GM18526 (cell line): ENCODE measurements around the gene OR9G4.

ENCODE experiments used
- POLR2A ChIP-seq: IDR thresholded peaks from 3 replicates; pipeline ENCODE4 v1.6.1; 2011; ENCODE audit not compliant: insufficient read length; ENCODE audit errors: extremely low read depth

Gene OR9G4

DNA sequence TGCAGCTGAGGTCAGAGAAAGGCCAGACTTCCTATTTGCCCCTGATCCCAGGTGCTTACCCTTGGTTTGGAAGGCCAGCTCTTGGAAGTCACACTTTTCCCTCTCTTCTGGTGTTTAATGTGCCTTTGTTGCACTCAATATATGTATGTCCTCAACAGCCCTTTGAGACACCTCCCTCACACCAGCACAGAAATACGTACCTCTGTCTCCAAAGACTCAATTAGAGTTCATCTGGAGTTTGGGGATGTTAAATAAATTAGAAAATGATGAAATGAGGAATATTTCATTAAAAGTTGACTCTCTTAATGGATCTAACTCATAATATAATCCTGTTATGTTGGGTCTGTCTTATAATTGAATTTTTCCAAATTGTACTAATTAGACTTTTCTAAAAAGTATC lies at the start of gene OR9G4:
Gene OR9G4 (minus strand): TSS at position 101 of the 400 bp plus-strand sequence. CDS start 4,931 bp downstream, outside the sequence.
- no peak for TF ChIP-seq POLR2A

DNA sequence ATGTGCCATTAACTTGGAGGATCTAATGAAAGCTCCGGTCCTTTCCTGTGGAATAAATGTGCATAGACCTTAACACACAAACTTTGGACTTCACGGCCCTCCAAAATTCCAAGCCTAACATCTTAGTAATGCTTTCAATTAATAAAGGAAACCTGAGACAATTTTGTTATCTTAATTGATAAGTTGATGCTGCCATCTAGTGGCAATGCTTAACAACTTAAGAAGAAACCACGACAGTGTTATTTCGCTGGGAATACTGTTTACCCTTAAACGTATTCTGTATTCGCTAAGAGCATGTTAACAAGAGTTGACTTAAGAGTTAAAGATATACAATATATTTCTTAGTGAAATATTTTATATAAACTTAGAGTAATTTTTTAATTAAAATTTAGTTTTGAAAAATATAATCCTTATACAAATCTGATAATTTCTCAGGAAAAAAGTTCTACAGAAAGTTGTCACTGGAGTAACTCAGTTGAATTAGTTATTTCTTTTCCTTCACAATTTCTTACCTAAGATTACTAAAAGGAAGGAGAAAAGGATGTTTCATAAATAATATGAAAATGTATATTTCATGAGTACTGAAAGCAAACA lies 35.0 kb upstream of the OR9G4 start:
- no peak for TF ChIP-seq POLR2A

DNA sequence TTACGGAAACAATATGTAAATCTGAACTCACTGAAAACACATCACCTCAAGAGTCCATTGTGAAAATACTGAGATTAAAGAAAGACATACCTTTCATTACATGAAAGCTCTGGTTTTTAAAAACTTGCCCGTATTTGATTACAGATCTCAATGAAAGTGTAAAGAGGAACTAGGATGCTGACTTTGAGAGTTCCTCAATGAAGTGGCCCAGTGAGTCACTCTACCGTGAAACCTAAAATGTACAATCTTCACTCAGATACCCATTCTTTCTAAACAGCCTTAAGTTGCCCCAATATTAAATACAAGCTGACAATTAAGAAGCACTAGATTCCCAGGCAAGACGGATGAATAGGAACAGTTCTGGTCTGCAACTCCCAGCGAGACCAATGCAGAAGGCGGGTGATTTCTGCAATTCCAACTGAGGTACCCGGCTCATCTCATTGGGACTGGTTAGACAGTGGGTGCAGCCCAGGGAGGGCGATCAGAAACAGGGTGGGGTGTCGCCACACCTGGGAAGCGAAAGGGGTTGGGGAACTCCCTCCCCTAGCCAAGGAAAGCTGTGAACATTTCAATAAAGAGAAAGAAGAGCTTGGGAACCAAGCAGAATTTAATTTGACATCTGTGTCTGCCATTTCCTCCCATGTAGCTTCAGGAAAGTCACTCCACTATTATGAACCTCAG lies 33.8 kb upstream of the OR9G4 start:
- TF ChIP-seq POLR2A: no peak

- no peak for TF ChIP-seq POLR2A
These were observed 28.3 kb upstream of the OR9G4 start for GRCh38 chr11:56776809-56777208.

DNA sequence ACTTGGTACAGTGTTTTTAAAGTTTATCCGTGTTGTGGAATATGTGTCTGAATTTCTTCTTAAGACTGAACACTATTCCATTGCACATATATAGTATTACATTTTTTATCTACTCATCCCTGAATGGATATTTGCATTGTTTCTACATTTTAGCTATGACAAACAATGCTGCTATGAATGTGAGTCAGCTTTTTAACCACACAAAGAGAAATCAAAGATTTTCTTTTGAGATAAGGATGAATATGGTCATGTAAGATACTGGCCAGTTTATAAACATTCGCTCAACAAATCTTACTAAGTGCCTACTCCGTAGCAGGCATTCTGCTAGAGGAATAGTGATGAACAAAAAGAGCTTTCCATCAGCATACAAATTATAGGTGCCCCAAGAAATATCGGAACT lies 16.5 kb upstream of the OR9G4 start:
- TF ChIP-seq POLR2A: no peak

DNA sequence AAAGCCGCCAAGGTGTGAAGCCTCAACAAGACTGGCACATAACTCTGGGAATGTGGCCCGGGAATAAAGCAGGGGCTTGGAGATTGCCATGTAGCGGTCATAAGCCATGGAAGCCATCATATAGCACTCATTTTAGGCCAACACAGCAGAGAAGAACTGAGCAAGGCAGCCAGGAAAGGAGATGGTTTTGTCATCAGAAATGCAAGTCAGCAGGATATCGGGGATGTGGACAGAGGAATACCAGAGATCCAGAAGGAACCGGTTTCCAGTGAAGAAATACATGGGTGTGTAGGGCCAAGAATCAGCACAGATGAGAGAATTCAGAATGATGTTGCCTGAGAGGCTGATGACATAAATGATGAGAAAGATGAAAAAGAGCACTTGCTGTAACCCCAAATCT lies 3.0 kb upstream of the OR9G4 start:
- no peak for TF ChIP-seq POLR2A

- no peak for TF ChIP-seq POLR2A
These were observed 1.7 kb upstream of the OR9G4 start for GRCh38 chr11:56750190-56750589.

DNA sequence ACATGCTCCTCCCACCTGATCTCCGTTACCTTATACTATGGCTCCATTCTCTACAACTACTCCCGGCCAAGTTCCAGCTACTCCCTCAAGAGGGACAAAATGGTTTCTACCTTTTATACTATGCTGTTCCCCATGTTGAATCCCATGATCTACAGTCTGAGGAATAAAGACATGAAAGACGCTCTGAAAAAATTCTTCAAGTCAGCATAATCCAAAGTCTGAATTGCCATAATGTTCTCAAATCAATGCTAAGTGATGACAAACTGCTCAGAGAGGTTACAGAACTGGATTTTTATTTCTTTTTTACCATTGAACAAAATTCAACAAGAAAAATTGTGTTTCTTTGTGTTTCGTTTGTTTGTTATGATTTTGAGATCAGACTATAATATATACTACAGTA lies 7.6 kb downstream of the OR9G4 start:
- no peak for TF ChIP-seq POLR2A

DNA sequence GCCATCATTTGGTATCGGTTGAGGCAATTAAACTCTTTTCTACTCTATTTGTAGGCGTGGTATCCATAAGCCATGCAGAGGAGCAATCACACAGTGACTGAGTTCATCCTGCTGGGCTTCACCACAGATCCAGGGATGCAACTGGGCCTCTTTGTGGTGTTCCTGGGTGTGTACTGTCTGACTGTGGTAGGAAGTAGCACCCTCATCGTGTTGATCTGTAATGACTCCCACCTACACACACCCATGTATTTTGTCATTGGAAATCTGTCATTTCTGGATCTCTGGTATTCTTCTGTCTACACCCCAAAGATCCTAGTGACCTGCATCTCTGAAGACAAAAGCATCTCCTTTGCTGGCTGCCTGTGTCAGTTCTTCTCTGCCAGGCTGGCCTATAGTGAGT lies 8.4 kb downstream of the OR9G4 start:
- TF ChIP-seq POLR2A: no peak

- no peak for TF ChIP-seq POLR2A
These were observed 28.0 kb downstream of the OR9G4 start for GRCh38 chr11:56720513-56720912.

DNA sequence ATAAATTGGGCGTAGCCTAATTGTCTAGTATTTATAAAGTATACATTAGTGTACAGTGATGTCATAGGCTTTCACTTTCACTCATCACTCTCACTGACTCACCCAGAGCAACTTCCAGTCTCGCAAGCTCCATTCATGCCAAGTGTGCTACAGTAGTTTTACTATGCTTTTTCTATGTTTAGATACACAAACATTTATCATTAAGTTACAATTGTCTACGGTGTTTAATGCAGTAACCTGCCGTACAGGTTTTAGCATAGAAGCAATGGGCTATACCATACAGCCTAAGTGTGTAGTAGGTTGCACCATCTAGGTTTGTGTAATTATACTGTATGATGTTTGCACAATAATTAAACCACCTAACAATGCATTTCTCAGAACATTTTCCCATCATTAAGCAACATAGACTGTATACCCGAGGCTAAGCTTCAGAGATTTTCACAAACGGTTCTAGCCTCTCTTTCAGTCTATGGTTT lies 32.1 kb downstream of the OR9G4 start:
- no peak for TF ChIP-seq POLR2A

GRCh38 chr11:56714206-56714605 lies 34.3 kb downstream of the OR9G4 start:
- no peak for TF ChIP-seq POLR2A

DNA sequence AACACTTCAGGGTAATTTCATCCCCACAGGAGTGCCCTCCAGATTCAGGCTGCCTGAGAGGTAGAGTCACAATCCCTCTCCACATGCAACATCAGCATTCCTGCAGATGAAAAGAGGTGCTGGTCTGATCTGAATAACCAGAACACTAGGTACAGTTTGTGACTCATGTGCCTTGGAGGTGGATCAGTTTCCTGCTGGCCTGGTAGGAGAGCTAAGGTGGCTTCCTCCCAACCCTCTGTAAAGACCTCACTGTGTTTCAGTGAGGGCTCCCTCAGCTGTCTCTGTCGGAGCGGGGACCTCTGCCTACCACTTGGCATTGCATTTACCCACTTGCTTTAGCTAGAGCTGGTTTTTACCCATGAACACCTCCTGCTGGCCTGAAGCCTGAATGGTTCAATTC lies 42.0 kb downstream of the OR9G4 start:
- TF ChIP-seq POLR2A: no peak

DNA sequence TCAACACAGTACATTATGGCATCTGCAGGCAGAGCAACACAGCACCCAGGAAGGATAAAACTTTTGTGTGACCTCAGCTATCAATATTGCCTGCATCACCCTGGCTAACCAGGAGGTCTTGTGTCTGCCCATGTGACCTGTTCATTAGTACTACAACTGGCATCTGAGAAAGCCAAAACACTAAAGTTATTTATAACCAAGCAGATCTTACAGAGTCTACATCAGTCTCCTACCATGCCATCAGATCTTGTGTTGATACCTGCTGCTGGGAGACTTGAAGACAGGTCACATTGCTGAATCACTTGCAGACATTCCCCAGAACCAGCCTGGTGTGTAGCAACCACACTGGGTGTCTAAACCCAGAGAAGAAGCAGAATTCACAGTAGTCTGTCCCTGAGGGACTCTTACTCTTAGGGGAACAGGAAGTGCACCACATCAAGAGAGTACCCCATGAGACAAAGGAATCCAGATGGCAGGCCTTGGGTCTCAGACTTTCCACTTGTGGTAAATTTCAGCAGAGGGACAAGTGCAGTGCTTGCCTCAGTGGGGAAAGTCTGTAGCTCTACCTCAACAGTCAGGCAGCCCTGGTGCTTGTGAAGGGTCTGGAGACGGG lies 42.6 kb downstream of the OR9G4 start:
- no peak for TF ChIP-seq POLR2A

DNA sequence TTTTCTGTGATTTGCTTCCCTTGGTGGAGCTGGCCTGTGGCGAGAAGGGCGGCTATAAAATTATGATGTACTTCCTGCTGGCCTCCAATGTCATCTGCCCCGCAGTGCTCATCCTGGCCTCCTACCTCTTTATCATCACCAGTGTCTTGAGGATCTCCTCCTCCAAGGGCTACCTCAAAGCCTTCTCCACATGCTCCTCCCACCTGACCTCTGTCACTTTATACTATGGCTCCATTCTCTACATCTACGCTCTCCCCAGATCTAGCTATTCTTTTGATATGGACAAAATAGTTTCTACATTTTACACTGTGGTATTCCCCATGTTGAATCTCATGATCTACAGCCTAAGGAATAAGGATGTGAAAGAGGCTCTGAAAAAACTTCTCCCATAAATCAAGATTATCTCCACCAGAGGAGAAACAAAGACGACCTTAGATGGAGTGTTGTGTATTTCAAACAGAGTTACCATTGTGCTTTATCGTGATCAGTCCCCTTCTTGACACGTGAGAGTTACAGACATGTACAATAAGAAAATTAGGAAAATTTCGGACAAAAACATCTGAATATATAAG lies 47.5 kb downstream of the OR9G4 start:
- no peak for TF ChIP-seq POLR2A
